CD4-positive, alpha-beta T cell treated with Interleukin-17A for 1 hour (primary cell): ENCODE measurements around the gene SERPINB3.
"Not testable (repeated sequence)": the region's sequence is repeated elsewhere in the genome, so short reads cannot be mapped to it uniquely, and the experiment has no call there.

Experiments used
- DNase-seq: peaks from one replicate; pipeline ENCODE4 v3.0.0-alpha.2; 2020

Gene SERPINB3

GRCh38 chr18:63661750-63662149 lies at the start of gene SERPINB3:
SERPINB3 (minus strand) TSS chr18:63661893; CDS start chr18:63661216, 677 bp downstream.
- DNase-seq, result not testable (repeated sequence)

- DNase-seq, result no peak
These were observed 47.0 kb upstream of the SERPINB3 start for GRCh38 chr18:63708650-63709049.

GRCh38 chr18:63707816-63708215 lies 46.1 kb upstream of the SERPINB3 start:
- no peak for DNase-seq

GRCh38 chr18:63705401-63705800 lies 43.7 kb upstream of the SERPINB3 start:
- DNase-seq, result no peak

- DNase-seq, result no peak
These were observed 41.0 kb upstream of the SERPINB3 start, which contains the start of gene SERPINB11 for GRCh38 chr18:63702660-63703059. SERPINB11 (plus strand) TSS chr18:63702960; CDS start chr18:63710194, 7,234 bp downstream.

GRCh38 chr18:63701952-63702351 lies 40.3 kb upstream of the SERPINB3 start:
- DNase-seq, result no peak

GRCh38 chr18:63700501-63700900 lies 38.8 kb upstream of the SERPINB3 start:
- DNase-seq, result no peak

- no peak for DNase-seq
These were observed 35.5 kb upstream of the SERPINB3 start for GRCh38 chr18:63697097-63697660.

- DNase-seq, result no peak
These were observed 27.4 kb upstream of the SERPINB3 start for GRCh38 chr18:63689064-63689463.

GRCh38 chr18:63686871-63687270 lies 25.2 kb upstream of the SERPINB3 start:
- DNase-seq, result no peak

GRCh38 chr18:63684718-63685117 lies 23.0 kb upstream of the SERPINB3 start:
- DNase-seq, result no peak

GRCh38 chr18:63683890-63684289 lies 22.2 kb upstream of the SERPINB3 start:
- DNase-seq, result no peak

- no peak for DNase-seq
These were observed 21.5 kb upstream of the SERPINB3 start for GRCh38 chr18:63683152-63683551.

- DNase-seq, result no peak
These were observed 20.0 kb upstream of the SERPINB3 start for GRCh38 chr18:63681449-63682340.

- no peak for DNase-seq
These were observed 18.3 kb upstream of the SERPINB3 start for GRCh38 chr18:63679820-63680606.

GRCh38 chr18:63677500-63678225 lies 16.0 kb upstream of the SERPINB3 start:
- DNase-seq, result no peak

- DNase-seq, result no peak
These were observed 15.0 kb upstream of the SERPINB3 start for GRCh38 chr18:63676526-63677323.

- DNase-seq, result no peak
These were observed 2.9 kb upstream of the SERPINB3 start for GRCh38 chr18:63664571-63664970.

- not testable (repeated sequence) for DNase-seq
These were observed 2.8 kb downstream of the SERPINB3 start for GRCh38 chr18:63658920-63659319.

GRCh38 chr18:63650271-63650670 lies 11.4 kb downstream of the SERPINB3 start:
- not testable (repeated sequence) for DNase-seq

- no peak for DNase-seq
These were observed 13.5 kb downstream of the SERPINB3 start for GRCh38 chr18:63648241-63648640.

GRCh38 chr18:63646936-63647335 lies 14.8 kb downstream of the SERPINB3 start:
- DNase-seq, result no peak
